GM21515 (cell line): ENCODE measurements around the gene AOPEP.
"Not testable (repeated sequence)": the region's sequence is repeated elsewhere in the genome, so short reads cannot be mapped to it uniquely, and the experiment has no call there.

Experiments
- ATAC-seq: cut with Tn5 transposase; IDR thresholded peaks from one replicate; pipeline ENCODE4 v1.9.1; 2021; ENCODE audit not compliant: unreplicated experiment

Gene AOPEP

DNA sequence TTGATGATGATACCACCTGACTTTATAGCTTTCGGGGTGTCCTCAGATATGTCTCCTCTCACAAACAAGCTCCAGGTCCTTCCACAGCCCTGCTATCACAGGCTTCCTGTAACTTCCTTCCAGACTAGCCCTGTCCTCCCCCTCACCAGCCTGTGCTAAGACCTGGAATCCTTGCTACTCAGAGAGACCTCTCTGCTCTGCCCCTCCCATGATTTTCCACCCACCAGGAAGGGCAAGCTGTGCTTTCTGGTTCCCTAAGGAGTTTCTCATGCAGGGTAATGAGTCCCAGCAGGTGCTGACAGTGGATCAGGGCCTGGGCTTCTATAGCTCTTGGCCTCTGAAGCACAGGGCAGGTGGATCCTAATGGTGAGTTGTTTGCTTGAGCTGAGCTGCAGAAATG, 86.9 kb downstream of the AOPEP start:
- ATAC-seq = no peak

GRCh38 chr9:94817291-94818177, 91.0 kb downstream of the AOPEP start:
- ATAC-seq = no peak

GRCh38 chr9:94818178-94818541, 91.7 kb downstream of the AOPEP start:
- no peak for ATAC-seq

DNA sequence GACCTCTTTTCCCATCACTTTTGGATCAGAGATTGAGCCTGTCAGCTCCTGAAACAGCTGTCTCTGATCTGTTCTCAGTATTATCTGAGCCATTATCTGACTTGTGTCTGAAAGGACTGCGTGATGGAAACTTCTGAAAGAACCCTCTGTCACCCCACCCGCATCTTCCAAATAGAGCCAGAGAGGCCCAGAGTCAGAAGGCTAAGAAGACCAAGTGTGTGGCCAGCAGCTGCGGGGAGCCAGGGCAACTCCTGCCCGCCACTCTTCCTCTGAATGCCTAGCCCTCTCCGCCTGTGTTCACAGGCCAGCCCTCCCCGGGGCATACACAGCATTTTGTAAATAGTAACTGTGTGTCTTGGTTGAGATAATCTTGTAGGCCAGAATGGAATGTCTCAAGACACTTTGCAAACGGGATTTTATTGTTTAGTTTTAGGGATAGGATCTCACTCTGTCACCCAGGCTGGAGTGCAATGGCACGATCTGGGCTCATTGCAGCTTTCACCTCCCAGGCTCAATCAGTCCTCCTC, 92.7 kb downstream of the AOPEP start:
- no peak for ATAC-seq

DNA sequence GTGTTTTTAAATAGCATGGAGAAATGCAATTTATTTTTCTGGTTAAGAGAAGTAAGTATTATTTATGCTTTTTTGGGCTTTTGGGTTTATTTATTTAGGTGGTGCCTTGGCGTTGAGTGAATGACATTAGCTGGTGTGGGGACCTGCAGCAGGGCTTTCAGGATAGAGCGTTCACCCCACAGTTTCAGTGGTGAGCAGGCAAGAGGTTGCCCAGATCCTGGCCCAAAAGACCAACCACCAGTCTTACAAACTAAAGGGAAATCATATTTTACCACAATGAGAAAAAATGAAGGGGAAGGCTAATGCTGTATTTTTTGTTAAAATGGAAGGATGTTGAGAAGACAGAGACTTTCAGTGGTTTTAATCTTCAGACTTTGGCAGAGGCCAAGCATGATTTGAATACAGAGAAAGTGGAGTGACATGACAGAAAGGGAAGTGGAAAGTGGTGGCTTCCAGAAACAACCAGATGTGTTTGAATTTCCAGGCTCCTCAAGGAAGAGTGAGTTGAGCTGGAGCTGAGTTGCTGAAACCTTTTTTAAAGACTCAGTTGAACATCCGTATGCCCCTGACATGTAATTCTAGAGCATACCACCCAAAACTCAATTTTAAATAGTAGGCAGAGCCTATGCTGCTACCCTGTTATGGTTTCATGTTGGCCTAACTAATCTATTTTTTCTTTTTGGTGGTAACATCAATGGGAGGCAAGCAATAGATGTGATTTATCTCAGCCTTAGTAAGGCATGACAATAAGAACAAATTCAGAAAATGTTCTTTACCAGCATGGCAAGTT, 94.8 kb downstream of the AOPEP start:
- ATAC-seq = peak; percentile 74

GRCh38 chr9:94822273-94822672, 95.8 kb downstream of the AOPEP start:
- no peak for ATAC-seq

GRCh38 chr9:94823710-94824109, 97.2 kb downstream of the AOPEP start:
- no peak for ATAC-seq

DNA sequence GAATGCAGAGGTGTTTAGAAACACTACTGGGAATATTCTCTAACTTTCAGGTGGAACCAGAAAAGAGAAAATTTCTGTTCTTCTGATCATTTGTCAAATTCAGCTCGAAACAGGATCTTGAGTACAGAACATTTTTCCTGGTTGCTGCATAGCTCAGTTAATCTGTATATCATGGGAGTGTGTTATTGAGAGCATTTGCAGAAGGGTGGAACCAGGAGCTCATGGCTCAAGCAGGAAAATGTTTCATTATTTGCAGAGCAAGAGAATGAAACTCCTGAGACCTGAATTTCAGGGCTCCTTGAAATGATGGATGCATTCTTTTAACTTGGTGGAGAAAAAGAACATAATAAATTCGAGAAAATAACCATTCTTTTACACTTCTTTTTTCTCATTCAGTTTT, 97.9 kb downstream of the AOPEP start:
- no peak for ATAC-seq

DNA sequence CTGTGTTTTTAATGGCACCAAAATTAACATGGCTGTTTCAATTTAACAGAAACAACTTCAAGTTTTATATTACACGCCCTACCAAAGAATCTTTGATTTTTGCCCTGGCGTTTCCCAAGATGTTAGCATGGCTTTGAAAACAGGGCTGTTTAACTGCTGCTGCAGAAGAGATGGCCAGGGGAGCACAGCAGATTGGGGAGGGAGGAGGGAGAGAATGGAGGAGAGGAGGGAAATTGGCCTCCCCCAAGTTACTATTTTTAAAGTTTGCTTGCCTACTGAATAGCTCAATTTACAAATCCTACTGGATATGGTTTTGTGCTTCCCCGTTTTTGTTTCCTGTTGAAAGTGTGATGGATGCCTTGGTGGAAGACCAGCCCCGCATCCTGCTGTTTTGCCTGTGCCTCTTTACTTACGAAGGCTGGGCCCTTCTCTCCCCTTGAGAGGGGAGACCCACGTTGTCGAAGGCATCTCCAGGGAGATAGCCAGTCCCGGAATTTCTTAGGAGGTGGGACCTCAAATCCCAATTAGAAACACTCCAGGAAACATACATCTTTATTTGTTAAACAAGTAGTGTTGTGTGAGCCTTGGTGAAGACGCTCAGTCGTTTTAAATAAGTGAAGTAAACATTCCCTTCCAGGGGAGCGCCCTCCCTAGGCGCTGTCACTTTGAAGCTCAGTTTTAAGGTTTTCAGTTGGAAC, 98.6 kb downstream of the AOPEP start:
- ATAC-seq = no peak

- no peak for ATAC-seq
Measured at GRCh38 chr9:94825611-94825958, 99.1 kb downstream of the AOPEP start.

- ATAC-seq = no peak
Measured at GRCh38 chr9:94826044-94826443, 99.5 kb downstream of the AOPEP start.

DNA sequence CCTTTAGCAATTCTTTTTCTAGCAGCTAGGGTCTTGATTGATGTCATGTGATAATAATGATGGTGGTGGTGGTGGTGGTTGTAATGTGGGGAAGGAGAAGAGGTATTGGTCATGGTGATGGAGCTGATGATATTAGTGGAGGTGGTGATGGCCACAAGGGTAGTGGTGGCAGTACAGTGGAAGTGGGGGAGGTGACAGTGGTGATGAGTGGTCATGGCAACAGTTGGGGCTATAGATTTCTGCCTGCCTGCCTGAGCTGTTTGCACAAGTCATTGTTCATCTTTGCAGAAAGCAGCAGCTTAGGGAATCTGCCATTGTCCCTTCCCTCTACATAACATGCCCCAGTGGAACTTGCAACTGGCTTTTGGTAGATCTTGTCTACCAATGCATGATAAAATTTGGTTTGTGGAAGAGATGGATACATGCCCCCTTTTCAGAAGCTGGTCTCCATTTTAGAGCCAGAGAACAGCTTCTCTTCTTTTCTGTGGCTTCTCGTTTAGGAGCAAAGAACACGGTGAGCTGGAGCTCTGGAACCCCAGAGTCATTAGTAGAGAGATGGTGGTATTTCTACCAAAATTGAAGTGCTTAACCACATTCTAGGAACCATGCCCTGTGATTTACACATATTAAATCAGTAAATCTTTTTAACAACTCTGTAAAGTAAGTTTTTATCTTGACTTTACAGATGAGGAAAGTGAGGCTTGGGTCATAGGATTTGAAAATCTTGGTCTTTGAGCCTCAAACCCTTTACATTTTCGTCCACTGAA, 100.3 kb downstream of the AOPEP start:
- ATAC-seq = no peak

DNA sequence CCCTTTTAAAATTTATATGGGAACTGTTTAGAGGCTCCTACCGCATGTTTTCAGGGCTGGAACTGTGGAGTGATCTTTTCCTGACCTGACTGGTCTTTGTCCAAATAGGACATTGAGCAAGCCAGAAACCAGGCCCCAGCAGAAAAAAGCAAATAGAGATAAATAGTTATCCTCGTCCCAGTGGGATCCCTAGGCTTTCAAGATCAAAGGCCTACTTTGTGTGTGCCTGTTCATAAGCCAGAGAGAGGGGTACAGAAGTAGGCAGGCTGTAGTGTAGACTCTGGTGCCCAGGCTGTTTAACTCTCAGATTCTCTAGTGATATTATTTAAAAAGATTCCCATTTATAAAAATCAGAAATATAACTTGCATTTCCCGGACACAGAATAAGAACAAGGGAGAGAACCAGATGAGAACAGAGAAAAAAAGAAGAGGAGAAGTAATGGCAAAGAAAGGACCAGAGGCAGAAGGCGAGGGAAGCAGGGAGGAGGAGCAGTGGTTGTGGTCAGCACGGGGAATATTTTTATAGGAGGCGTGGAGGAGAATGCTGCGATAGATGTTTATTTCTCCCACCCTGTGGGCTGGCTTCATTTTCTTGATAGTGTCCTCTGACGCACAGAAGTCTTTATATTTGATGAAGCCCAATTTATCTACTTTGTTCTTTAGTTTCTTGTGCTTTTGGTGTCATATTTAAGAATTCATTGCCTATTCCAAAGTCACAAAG, 101.2 kb downstream of the AOPEP start:
- no peak for ATAC-seq

DNA sequence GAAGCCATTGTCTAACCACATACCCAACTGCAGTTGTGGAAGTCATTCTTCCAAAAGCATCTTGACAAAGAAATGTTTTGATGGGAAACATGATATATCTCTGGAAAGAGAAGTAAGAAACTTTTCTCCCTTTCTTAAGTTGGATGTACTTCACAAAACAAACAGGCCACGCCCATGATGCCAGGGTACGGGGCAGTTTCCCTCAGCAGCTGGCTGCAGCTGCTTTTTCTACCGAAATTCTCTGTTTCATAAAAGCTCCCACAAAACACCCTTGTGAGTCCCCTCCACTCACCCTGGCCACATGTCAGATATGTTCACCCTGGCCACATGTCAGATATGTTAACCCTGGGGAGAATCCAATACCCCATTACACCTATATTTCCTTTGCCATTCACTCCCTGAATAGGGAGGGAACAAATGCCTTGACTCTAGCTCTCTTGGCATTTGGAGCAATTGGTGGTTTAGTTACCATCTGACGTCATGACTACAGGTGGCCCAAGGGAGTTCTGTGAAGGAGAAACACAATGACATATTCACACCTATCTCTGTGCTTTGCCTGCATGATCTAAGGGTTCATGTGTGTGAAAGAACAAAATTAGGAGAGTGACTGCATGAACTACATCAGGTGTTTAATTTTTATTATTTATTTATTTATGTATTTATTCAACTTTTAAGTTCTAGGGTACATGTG, 103.0 kb downstream of the AOPEP start:
- ATAC-seq = no peak

- not testable (repeated sequence) for ATAC-seq
Measured at GRCh38 chr9:94830071-94830604, 103.6 kb downstream of the AOPEP start.

GRCh38 chr9:94833802-94834201, 107.3 kb downstream of the AOPEP start:
- no peak for ATAC-seq

DNA sequence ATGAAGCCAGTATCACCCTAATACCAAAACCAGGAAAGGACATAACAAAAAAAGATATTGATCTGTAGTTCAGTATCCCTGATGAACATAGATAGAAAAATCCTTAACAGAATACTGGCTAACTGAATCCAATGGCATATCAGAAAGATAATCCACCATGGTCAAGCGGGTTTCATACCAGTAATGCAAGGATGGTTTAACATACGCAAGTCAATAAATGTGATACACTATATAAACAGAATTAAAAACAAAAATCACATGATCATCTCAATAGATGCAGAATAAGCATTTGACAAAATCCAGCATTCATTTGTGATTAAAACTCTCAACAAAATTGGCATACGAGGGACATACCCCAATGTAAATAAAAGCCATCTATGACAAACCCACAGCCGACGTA, 110.9 kb downstream of the AOPEP start:
- no peak for ATAC-seq

DNA sequence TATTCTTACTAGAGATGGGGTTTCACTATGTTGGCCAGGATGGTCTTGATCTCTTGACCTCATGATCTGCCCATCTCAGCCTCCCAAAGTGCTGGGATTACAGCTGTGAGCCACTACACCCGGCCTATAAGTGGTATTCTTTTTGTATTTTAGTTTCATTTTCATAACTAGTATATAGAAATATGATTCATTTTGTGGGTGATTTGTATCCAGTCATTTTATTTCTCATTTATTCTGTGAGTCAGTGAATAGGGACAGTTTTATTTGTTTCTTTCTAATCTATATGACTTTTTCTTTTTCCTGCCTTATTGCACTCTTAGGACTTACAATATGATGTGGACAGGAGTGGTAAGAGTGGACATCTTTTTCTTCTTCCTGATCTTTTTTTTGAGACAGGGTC, 112.9 kb downstream of the AOPEP start:
- no peak for ATAC-seq

DNA sequence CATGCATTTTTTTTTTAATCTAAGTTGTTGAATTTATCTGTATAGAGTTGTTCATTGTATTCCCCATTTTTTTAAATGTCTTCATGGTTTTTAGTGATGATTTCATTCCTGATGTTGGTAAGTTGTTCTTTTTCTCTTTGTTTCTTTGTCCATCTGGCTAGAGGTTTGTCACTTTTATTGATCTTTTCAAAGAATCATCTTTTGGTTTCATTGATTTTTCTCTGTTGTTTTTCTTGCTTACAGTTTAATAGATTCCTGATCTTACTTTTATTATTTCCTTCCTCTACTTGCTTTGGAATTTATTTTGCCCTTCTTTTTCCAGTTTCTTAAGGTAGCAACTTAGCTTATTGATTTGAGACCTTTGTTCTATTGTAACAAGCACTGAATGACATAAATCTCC, 114.2 kb downstream of the AOPEP start:
- ATAC-seq = no peak
